Uterus (tissue), 4 donors: ENCODE data around the gene MPDU1. TPM values are rescaled to one million over a fixed set of nuclear protein-coding genes. Genes with fewer than 3 reads are reported as not detected.

ENCODE experiments used
- small RNA-seq: library from RNA; depleted of rRNA; stranded (forward); fragments of <200 nt; gene quantifications from one replicate; pipeline ENCODE3, GENCODE V24; 2016
- total RNA-seq, 4 donors: library from RNA; depleted of rRNA in 3 of 4; stranded (reverse); fragments of >200 nt in 3 of 4; gene quantifications; one replicate each; pipeline versions ENCODE4 v1.1.0 to v1.2.4, GENCODE V29; 2014 to 2023
- donor health status: DM: yes; HTN: yes; CAD: no.

MPDU1 gene
- total RNA-seq, 4 donors from 2014 or later = 2.6 to 63.6 (median 35.0) TPM

Small RNAs within 50 kb of the gene (small RNA-seq; reads per million reads assigned to genes)
- not detected for gene CD68
- gene RF00019 = not detected
- not detected for gene SNORA48
- gene SNORD10 = not detected

Other genes with a start within 250 kb of the MPDU1 start
- 10 to 100 TPM in 1 of 4 donors, 1 to 10 TPM in 2, under 1 TPM in 1; 0.29 to 11.2 (median 1.7) TPM for gene ACAP1, start 247.3 kb upstream of the MPDU1 start, total RNA-seq
- 10 to 100 TPM in 1 of 4 donors, 1 to 10 TPM in 3; 2.6 to 14.7 (median 7.2) TPM for gene KCTD11, start 231.7 kb upstream of the MPDU1 start, total RNA-seq
- gene TMEM95, start 228.7 kb upstream of the MPDU1 start, total RNA-seq = not detected
- 1 to 10 TPM in 3 of 4 donors, under 1 TPM in 1; 0.26 to 9.2 (median 1.8) TPM for gene TNK1, start 202.8 kb upstream of the MPDU1 start, total RNA-seq
- 10 to 100 TPM in 3 of 4 donors, under 1 TPM in 1; 0.77 to 42.6 (median 17.6) TPM for gene PLSCR3, start 189.3 kb upstream of the MPDU1 start, total RNA-seq
- 100 to 1,000 TPM in 3 of 4 donors, 10 to 100 TPM in 1; 26.0 to 131 (median 115) TPM for gene TMEM256, start 179.8 kb upstream of the MPDU1 start, total RNA-seq
- 10 to 100 TPM; 14.2 to 81.9 (median 19.7) TPM for gene NLGN2, start 176.0 kb upstream of the MPDU1 start, total RNA-seq
- gene SPEM1, start 163.5 kb upstream of the MPDU1 start, total RNA-seq = not detected
- gene SPEM2, start 158.2 kb upstream of the MPDU1 start, total RNA-seq = not detected
- gene SPEM3, start 155.0 kb upstream of the MPDU1 start, total RNA-seq = not detected
- 1 to 10 TPM in 2 of 4 donors, under 1 TPM in 1, not detected in 1; 0.29 to 2.8 (median 2.0) TPM for gene TMEM102, start 148.4 kb upstream of the MPDU1 start, total RNA-seq
- 10 to 100 TPM in 1 of 4 donors, 1 to 10 TPM in 2, not detected in 1; 2.8 to 17.9 (median 6.2) TPM for gene FGF11, start 144.3 kb upstream of the MPDU1 start, total RNA-seq
- 10 to 100 TPM in 2 of 4 donors, 1 to 10 TPM in 2; 3.2 to 16.9 (median 10.9) TPM for gene CHRNB1, start 138.8 kb upstream of the MPDU1 start, total RNA-seq
- gene ZBTB4, start 104.2 kb upstream of the MPDU1 start, total RNA-seq = 100 to 1,000 TPM in 1 of 4 donors, 10 to 100 TPM in 3; 22.7 to 116 (median 39.2) TPM
- not detected for gene SLC35G6, start 102.4 kb upstream of the MPDU1 start, total RNA-seq
- 100 to 1,000 TPM in 2 of 4 donors, 10 to 100 TPM in 2; 19.7 to 167 (median 77.6) TPM for gene POLR2A, start 99.5 kb upstream of the MPDU1 start, total RNA-seq
- gene TNFSF12, start 34.8 kb upstream of the MPDU1 start, total RNA-seq = 10 to 100 TPM; 15.3 to 63.1 (median 33.7) TPM
- gene TNFSF13, start 25.1 kb upstream of the MPDU1 start, total RNA-seq = 10 to 100 TPM in 3 of 4 donors, 1 to 10 TPM in 1; 6.8 to 56.9 (median 25.8) TPM
- gene SENP3, start 21.9 kb upstream of the MPDU1 start, total RNA-seq = 100 to 1,000 TPM in 1 of 4 donors, 10 to 100 TPM in 3; 45.9 to 106 (median 59.5) TPM
- gene CD68, start 4.2 kb upstream of the MPDU1 start, total RNA-seq = 10 to 100 TPM in 1 of 4 donors, 1 to 10 TPM in 3; 4.4 to 15.9 (median 7.5) TPM
- 1 to 10 TPM in 3 of 4 donors, not detected in 1; 1.0 to 7.3 (median 1.1) TPM for gene SOX15, start 6.2 kb downstream of the MPDU1 start, total RNA-seq
- gene FXR2, start 31.0 kb downstream of the MPDU1 start, total RNA-seq = 10 to 100 TPM in 2 of 4 donors, 1 to 10 TPM in 2; 6.2 to 37.8 (median 20.1) TPM
- gene SAT2, start 44.0 kb downstream of the MPDU1 start, total RNA-seq = 10 to 100 TPM; 18.5 to 74.8 (median 46.0) TPM
- 1 to 10 TPM in 1 of 4 donors, under 1 TPM in 1, not detected in 2; 0.21 to 1.1 TPM for gene SHBG, start 46.3 kb downstream of the MPDU1 start, total RNA-seq
- gene ATP1B2, start 67.1 kb downstream of the MPDU1 start, total RNA-seq = 10 to 100 TPM in 1 of 4 donors, 1 to 10 TPM in 3; 3.2 to 20.7 (median 8.0) TPM
- gene TP53, start 103.6 kb downstream of the MPDU1 start, total RNA-seq = 10 to 100 TPM in 3 of 4 donors, 1 to 10 TPM in 1; 5.9 to 58.3 (median 30.7) TPM
- 1 to 10 TPM; 1.0 to 8.8 (median 6.2) TPM for gene WRAP53, start 104.6 kb downstream of the MPDU1 start, total RNA-seq
- 10 to 100 TPM in 2 of 4 donors, under 1 TPM in 2; 0.26 to 13.1 (median 5.6) TPM for gene EFNB3, start 121.3 kb downstream of the MPDU1 start, total RNA-seq
- 1 to 10 TPM in 1 of 4 donors, under 1 TPM in 3; under 0.01 to 1.4 (median 0.48) TPM for gene DNAH2, start 133.9 kb downstream of the MPDU1 start, total RNA-seq